Measurements from ENCODE around the gene RUNX1. TPM values are rescaled to one million over a fixed set of nuclear protein-coding genes. Genes with fewer than 3 reads are reported as not detected.

RUNX1 gene
- total RNA-seq, 1 experiment from 2014 or later: 2.2 TPM

DNA sequence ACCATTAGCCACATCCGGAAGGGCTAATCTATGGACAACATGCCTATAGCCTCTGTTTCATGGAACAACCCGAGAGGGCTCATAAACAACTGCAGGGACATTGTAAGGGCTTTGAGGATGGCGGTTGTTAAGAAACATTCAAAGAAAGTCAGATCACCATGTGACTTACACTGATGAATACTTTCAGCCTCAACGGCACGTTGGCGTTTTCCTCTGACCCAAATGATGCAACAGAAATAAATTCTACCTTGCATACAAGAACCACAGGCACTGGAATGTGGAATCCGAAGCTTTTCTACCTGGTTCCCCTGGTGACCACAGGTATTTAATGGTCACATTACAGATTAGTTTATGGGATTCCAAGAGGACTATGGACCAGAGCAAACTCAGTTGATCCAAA is 273.3 kb downstream of the RUNX1 start:
- no peak for DNase-seq
- Histone ChIP-seq H3K27me3 (no peaks in the 10 kb centered on the region), H3K4me3 (no peak overlapping the region), H3K36me3 (no peaks in the 10 kb centered on the region), H3K9me3 (no peaks in the 10 kb centered on the region)

DNA sequence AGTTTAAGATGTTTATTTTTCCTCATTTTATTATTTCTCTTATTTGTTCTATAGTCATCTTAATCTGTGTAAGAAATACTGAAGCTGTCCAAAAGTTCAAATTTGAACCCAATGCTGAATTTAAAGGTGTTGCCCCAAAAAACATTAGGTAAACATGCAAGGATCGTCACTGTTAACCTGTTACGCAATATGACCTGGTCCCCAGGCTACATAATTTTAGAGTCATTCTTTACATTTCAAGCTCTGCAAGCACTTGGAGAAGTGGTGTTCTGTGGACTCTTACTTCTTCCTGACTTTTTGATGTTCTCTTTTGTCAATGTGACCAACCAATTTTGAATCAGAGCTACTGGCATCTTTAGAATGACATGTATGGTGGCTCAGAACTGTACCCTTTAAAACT is 274.4 kb downstream of the RUNX1 start:
- Histone ChIP-seq H3K27me3 (no peaks in the 10 kb centered on the region), H3K9me3 (no peaks in the 10 kb centered on the region), H3K4me3 (no peak overlapping the region), H3K36me3 (no peaks in the 10 kb centered on the region)
- no peak for DNase-seq

DNA sequence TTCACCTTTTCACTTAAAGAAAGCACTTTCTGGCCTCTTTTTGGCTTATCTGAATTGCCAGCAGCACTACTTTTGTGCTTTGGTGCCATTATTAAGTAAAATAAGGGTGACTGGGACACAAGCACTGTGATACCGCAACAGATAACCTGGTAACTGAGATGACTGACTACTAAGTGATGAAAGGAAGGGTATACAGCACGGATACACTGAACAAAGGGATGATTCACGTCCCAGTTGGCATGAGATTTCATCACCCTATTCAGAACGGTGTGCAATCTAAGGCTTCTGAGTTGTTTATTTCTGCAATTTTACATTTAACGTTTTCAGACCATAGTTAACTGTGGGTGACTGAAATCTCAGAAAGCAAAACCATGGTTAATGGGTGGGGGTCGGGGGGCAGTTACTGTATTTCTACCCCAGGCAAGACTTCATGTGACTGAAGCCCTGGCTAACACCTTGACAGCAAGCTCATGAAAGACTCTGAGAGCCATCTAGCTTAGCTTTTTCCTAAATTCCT is 277.5 kb downstream of the RUNX1 start:
- Histone ChIP-seq H3K9me3 (no peaks in the 10 kb centered on the region), H3K36me3 (no peaks in the 10 kb centered on the region), H3K4me3 (no peak overlapping the region), H3K27me3 (no peaks in the 10 kb centered on the region)
- peak; percentile 26 for DNase-seq

DNA sequence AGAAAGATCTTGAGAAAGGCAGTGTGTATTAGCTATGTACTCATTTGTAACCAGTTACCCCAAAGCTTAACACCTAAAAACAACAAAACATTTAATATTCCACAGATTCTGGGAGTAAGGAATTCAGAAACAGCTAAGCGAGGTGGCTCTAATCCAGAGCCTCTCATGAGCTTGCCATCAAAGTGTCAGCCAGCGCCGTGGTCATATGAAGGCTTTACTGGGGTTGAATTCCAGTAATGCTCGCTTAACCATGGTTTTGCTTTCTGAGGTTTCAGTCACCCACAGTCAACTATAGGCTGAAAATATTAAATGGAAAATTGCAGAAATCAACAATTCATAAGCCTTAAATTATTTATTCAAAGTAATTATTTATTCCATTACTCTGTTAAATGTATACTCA is 278.5 kb downstream of the RUNX1 start:
- DNase-seq: no peak
- no peaks in the 10 kb centered on the region for H3K27me3 ChIP-seq
- H3K4me3 ChIP-seq: no peak overlapping the region
- no peaks in the 10 kb centered on the region for H3K9me3 ChIP-seq
- no peaks in the 10 kb centered on the region for H3K36me3 ChIP-seq

DNA sequence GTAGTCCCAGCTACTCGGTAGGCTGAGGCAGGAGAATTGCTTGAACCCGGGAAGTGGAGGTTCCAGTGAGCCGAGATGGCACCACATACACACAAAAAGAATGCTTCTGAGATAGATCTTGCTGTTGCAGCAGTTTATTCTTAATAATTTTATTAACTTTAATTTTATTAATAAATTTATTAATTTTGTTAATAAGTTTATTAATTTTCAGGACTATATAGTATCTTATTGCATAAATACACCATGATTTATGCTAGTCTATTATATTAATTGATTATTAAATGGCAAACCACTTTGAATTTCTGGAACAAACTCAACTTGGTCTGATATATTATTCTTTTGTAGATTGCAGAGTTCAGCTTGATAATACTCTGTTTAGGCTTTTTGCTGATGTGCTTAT is 280.8 kb downstream of the RUNX1 start:
- H3K4me3 ChIP-seq: no peak overlapping the region
- no peak for DNase-seq

DNA sequence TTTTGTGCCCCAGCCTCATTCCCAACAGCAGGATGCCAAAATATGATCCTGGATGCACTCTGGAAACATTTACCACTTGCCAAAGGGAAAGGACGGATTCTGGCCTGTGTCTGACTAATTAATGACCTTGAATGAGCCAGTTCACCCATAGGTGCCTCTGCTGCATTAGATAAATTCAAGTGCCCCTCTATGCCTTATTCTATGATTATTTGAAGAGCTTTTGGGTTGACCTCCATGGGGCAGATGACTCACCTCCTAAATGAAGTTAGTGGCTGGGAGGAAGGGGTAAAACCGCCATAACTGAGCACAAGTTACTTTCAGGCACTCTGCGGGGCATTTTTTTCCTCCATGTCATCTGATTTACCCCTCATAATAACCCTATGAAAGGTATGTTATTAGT is 282.2 kb downstream of the RUNX1 start:
- H3K36me3 ChIP-seq: no peaks in the 10 kb centered on the region
- no peaks in the 10 kb centered on the region for H3K9me3 ChIP-seq
- no peaks in the 10 kb centered on the region for H3K27me3 ChIP-seq
- no peak for DNase-seq
- H3K4me3 ChIP-seq: no peak overlapping the region

More for the DNA sequence above, 280.8 kb downstream of the RUNX1 start:
- no peaks in the 10 kb centered on the region for H3K27me3 ChIP-seq
- no peaks in the 10 kb centered on the region for H3K9me3 ChIP-seq
- H3K36me3 ChIP-seq: no peaks in the 10 kb centered on the region

DNA sequence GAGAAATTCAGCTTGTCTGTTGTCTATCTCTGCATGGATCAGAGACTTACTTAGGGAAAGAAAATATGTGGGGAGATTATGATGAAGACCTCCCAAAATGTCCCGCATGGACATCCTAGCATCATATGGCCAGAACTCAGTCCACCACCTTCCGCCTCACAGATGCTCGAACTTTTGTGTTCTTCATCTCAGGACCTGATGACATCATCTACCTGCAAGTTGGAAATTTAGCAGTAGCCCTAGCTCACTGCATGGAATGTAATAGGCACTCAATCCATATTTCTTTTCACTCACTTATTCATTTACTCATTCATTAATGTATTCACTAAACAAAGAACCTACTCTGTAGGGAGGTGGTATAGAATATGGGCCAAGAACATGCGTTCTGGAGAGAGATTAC is 283.5 kb downstream of the RUNX1 start:
- DNase-seq: no peak
- Histone ChIP-seq H3K4me3 (no peak overlapping the region), H3K36me3 (no peaks in the 10 kb centered on the region), H3K27me3 (no peaks in the 10 kb centered on the region), H3K9me3 (no peaks in the 10 kb centered on the region)

DNA sequence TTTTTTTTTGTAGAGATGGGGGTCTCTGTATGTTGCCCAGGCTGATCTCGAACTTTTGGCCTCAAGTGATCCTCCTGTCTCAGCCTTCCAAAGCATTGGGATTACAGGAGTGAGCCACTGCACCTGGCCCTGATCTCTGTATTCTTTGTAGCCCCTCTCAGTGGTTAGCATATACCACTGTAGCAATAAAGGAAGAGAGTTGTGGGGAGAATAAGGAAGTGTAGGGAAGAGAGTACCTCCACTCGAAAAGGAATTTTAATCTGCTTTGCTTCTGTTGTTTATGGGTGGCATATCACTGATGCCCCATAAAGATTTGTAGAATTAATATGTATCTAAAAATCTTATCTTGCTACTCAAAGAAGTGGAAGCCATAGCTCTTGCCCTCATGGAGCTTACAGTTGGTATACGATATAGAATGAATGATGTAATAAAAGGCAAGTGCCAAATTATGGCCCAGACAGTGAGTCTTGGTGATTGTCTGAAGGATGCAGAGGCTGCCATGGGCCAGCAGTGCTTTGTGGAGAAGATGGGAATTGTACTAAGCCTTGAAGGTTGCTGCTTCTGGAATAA is 284.3 kb downstream of the RUNX1 start:
- DNase-seq: no peak

DNA sequence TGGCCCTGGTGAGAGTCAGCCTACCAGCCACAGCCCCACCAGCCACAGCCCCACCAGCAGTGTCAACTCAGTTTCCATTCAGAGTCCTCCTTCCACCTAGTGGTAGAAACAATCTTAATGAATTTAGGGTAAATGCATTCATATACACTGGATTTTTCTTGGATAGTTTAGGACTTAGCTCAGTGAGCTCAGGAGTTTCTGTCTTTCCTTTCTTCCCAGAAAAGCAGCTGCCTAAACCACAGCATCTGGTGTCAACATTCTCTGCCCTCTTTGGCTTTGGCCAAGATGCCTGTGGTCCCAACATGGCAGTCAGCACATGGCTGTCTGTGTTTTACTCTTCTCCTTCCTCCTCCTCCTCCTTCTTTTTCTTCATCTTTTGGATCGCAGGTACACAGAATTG is 286.3 kb downstream of the RUNX1 start:
- Histone ChIP-seq H3K36me3 (no peaks in the 10 kb centered on the region), H3K4me3 (no peak overlapping the region), H3K9me3 (no peaks in the 10 kb centered on the region), H3K27me3 (no peaks in the 10 kb centered on the region)
- DNase-seq: no peak

More for the DNA sequence above, 284.3 kb downstream of the RUNX1 start:
- Histone ChIP-seq H3K9me3 (no peaks in the 10 kb centered on the region), H3K4me3 (no peak overlapping the region), H3K36me3 (no peaks in the 10 kb centered on the region), H3K27me3 (no peaks in the 10 kb centered on the region)

DNA sequence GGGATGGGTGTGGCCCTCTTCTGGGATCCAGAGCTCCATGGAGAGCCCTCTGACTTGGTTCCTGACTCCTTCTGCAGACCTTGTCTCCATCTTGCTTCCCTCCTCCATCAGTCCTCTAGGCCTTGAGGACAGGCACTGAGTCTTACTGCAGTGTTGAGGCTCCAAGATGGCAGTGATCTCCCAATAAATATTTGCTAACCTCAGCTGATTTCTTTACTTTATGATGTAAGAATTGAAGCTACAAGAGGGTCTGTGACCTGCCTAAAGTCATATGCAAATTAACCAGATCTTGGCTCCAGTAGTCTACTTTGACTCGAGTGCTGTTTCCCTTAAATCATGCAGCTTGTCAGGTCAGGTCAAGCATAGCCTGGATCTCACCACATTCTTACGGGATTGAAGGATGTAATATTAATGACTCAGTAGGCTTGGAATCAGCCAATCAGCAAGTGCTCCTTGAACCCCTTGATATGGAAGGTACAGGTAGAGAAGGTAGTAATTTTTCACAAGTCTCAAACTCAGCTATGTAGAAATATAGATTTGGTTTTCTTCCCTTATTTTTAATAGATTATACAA is 287.3 kb downstream of the RUNX1 start:
- Histone ChIP-seq H3K36me3 (no peaks in the 10 kb centered on the region), H3K4me3 (no peak overlapping the region), H3K27me3 (no peaks in the 10 kb centered on the region), H3K9me3 (no peaks in the 10 kb centered on the region)
- DNase-seq: no peak

DNA sequence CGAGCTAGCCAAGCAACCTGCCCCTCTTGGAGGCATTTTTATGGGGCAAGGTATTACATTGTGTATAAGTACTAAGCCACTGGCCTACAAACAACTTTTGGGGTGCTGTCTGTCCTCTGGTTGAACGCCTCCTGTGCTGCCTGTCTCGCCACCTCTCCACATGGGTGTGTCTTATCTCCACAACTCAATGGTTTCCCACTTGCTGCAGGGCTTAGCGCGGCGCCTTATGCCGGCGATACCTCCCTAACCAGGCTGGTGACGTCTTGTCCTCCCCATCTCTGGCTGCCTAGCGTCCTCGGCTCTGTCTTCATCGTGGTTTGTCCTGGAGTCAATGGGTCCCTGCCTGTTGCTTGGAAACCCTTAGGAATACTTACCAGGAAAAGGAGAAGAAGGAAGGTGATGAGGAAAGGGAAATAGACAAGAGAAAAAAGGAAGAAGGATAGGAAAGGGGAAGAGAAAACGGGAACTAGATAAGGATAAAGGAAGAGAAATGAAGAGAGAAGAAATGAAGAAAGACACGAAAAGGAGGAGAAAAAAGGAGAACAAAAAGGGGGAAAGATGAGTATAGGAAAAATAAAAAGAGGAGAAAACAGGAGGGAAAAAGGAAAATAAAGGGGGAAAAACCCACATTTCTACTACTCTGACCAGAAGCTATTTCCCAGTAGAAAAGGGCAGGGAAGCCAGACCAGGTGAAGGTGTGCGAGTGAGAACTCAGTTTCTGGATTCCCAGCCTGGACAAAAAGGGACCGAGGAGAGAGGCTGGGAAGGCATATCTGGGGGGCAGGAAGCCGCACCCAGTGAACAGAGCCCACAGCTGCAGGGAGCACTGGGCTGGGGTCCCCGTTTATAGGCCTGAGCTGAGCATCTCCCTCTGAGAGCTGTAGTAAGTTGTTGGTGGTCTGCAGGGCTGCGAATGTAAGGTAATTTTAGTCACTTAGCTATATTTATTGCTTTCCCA is 294.1 kb downstream of the RUNX1 start:
- no peak for DNase-seq
- Histone ChIP-seq H3K27me3 (no peaks in the 10 kb centered on the region), H3K4me3 (no peak overlapping the region), H3K36me3 (no peaks in the 10 kb centered on the region), H3K9me3 (no peaks in the 10 kb centered on the region)

DNA sequence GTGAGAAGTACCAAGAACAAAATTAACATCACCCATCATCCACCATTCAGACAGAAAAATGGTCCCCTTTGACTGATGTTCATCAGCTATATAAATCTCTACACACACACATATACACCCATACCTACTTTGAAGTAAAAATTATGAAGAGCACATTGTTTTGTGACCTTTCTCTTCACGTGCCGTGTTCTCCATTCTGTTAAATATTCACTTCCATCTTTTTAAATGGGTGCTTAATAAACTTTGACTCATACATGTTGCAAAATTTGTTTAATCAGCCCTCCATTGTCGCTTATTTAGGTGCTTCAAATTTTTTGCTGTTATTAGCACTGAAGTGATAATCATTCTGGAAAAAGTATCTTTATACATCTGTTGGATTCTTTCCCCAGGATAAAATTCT is 300.2 kb downstream of the RUNX1 start:
- no peaks in the 10 kb centered on the region for H3K36me3 ChIP-seq
- no peak overlapping the region for H3K4me3 ChIP-seq
- H3K27me3 ChIP-seq: no peaks in the 10 kb centered on the region
- H3K9me3 ChIP-seq: no peaks in the 10 kb centered on the region
- no peak for DNase-seq

DNA sequence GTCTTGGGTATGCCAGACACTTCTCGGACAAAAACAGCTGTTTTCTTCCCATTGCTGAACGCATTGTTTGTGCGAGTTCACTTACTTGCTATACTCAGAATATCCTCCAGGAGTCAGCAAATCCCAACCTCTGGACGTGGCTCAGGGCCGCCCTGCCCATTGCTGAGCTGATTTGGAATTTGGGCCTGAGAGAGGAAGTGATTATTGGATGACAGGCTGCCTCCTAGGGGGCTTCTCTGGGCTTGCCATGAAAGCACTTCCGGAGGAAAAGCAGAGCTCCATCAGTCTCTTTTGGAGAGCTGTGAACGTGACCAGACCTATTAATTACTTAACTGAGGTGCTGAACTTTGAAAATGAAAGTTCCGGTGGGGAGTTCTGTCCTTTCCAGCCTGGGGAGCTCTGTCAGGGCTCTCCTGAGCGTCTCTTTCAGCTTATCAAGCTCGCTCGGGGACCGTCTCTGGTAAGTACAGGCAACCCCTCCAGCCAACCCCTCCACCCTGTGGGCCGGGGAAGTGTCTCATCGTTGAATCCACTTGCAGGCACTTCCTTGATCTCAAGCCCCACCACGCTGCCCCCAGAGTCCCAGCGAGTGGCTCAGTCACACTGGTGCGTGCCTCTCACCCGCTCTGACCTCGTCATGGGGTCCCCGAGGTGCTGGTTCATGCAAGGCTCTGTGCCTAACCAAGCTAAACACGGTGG is 303.4 kb downstream of the RUNX1 start:
- no peaks in the 10 kb centered on the region for H3K27me3 ChIP-seq

DNA sequence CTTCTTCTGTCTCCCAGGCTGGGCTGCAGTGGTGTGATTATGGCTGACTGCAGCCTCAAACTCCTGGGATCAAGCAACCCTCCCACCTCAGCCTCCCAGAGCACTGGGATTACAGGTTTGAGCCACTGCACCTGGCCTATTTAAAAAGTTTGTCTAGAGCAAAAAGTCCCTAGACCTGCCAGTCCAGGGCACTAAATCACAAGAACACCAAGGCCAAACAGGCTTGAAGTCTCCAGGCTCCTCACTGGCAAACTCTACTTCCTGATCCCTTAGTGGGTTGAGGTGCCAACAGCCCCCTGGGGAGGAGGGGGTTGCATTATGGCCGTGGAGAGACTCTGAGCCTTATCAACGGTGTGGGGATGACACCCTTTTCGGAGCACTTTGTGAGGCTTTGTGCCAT is 304.3 kb downstream of the RUNX1 start:
- no peaks in the 10 kb centered on the region for H3K36me3 ChIP-seq
- no peak for DNase-seq
- H3K27me3 ChIP-seq: no peaks in the 10 kb centered on the region
- H3K9me3 ChIP-seq: no peaks in the 10 kb centered on the region
- no peak overlapping the region for H3K4me3 ChIP-seq

More for the DNA sequence above, 303.4 kb downstream of the RUNX1 start:
- DNase-seq: peak; percentile 77
- H3K4me3 ChIP-seq: no peak overlapping the region
- H3K9me3 ChIP-seq: no peaks in the 10 kb centered on the region
- H3K36me3 ChIP-seq: no peaks in the 10 kb centered on the region

DNA sequence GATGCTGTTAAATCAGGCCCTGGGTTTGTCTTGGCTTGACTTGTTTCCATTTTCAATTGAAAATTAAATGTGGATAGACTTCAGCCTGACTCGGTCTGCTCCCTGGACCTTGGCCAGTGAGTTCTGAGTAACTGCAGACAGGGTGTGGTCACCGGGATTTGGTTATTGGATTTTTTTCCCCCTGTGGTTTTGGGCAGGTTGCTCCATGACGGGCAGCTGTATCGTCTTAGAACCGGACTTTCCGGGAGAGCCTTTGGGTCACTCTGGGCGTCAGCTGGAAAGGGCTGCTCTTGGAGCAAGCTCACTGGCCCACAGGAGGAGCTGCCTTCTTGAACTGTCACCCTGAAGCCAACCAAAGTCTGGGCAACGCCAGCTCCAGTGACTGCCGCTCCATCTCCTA is 305.3 kb downstream of the RUNX1 start:
- no peaks in the 10 kb centered on the region for H3K36me3 ChIP-seq
- H3K4me3 ChIP-seq: no peak overlapping the region
- peak; percentile 86 for DNase-seq
- no peaks in the 10 kb centered on the region for H3K27me3 ChIP-seq
- no peaks in the 10 kb centered on the region for H3K9me3 ChIP-seq

DNA sequence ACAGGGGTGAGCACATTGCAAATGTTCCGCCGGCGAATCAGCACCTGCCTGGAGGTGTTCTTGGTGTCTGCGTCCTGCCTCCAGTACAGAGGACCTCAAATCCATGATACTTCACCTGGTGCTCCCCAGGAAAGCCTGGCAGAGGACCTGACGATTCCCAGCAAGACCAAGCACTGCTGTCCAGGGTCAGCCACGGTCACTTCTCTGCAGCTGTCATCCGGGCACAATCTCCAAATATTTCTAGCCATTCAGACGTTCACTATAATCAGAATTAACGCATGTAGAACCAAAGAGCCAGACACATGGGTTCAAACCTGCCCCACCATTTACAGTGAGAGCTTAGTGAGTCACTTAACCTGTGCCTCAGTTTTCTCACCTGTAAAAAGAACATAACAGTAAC is 305.8 kb downstream of the RUNX1 start:
- no peak overlapping the region for H3K4me3 ChIP-seq
- DNase-seq: no peak
- no peaks in the 10 kb centered on the region for H3K36me3 ChIP-seq
- H3K27me3 ChIP-seq: no peaks in the 10 kb centered on the region
- H3K9me3 ChIP-seq: no peaks in the 10 kb centered on the region

DNA sequence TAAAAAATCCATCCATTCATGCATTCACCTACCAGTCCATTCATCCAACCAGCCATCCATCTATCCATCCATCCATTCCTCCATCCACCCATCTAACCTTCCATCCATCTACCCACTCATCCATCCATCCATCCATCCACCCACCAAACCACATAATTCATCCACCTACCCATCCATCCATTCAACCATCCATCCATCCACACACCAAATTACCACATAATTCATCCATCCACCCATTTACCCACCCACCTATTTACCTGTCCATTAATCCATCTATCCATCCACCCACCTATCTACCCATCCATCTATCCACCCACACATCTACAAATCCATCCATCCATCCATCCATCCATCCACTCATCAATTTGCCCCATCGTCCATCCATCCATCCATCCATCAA is 308.9 kb downstream of the RUNX1 start:
- Histone ChIP-seq H3K36me3 (no peaks in the 10 kb centered on the region), H3K9me3 (no peaks in the 10 kb centered on the region)
- DNase-seq: no peak

More for the DNA sequence above, 308.9 kb downstream of the RUNX1 start:
- no peaks in the 10 kb centered on the region for H3K27me3 ChIP-seq
- H3K4me3 ChIP-seq: no peak overlapping the region
